ENCODE measurements around the gene ANKRD28.

The ANKRD28 gene

GRCh38 chr3:15769256-15769915 is 28.4 kb downstream of the ANKRD28 start:
- Histone ChIP-seq H3K27me3 (ENCODE audit: insufficient read depth, low read depth) (no peaks in the 10 kb centered on the region), H3K27ac (no peak overlapping the region), H4K20me1 (ENCODE audit: insufficient read depth) (no peaks in the 10 kb centered on the region), H3K79me2 (ENCODE audit: insufficient read depth, low read depth) (no peaks in the 10 kb centered on the region), H3K4me2 (no peak overlapping the region), H3K4me3 (IDR thresholded peaks at IDR 0.05; ENCODE audit: insufficient read depth, low read depth, low read length) (no peak overlapping the region), H3K36me3 (ENCODE audit: insufficient read depth) (no peaks in the 10 kb centered on the region), H2AFZ (ENCODE audit: low read depth) (no peak overlapping the region), H3K9ac (no peak overlapping the region), H3K4me1 (ENCODE audit: low read depth, poor library complexity, severe bottlenecking) (peaks cover 15% of the 10 kb centered on the region)
- TF ChIP-seq CTCF (conservative IDR thresholded peaks at IDR 0.05; ENCODE audit: low read depth, low read length): no peak

GRCh38 chr3:15768421-15769255 is 29.1 kb downstream of the ANKRD28 start:
- TF ChIP-seq CTCF (conservative IDR thresholded peaks at IDR 0.05; ENCODE audit: low read depth, low read length): no peak
- Histone ChIP-seq H3K36me3 (ENCODE audit: insufficient read depth) (no peaks in the 10 kb centered on the region), H3K4me2 (no peak overlapping the region), H3K4me1 (ENCODE audit: low read depth, poor library complexity, severe bottlenecking) (peaks cover 15% of the 10 kb centered on the region), H3K79me2 (ENCODE audit: insufficient read depth, low read depth) (no peaks in the 10 kb centered on the region), H3K9ac (no peak overlapping the region), H3K27ac (no peak overlapping the region), H3K4me3 (IDR thresholded peaks at IDR 0.05; ENCODE audit: insufficient read depth, low read depth, low read length) (no peak overlapping the region), H2AFZ (ENCODE audit: low read depth) (no peak overlapping the region), H3K27me3 (ENCODE audit: insufficient read depth, low read depth) (no peaks in the 10 kb centered on the region), H4K20me1 (ENCODE audit: insufficient read depth) (no peaks in the 10 kb centered on the region)

GRCh38 chr3:15766406-15766805 is 31.4 kb downstream of the ANKRD28 start:
- no peaks in the 10 kb centered on the region for H4K20me1 ChIP-seq (ENCODE audit: insufficient read depth)
- no peaks in the 10 kb centered on the region for H3K27me3 ChIP-seq (ENCODE audit: insufficient read depth, low read depth)
- no peak overlapping the region for H3K9ac ChIP-seq
- H2AFZ ChIP-seq (ENCODE audit: low read depth): no peak overlapping the region
- H3K36me3 ChIP-seq (ENCODE audit: insufficient read depth): no peaks in the 10 kb centered on the region
- TF ChIP-seq CTCF (conservative IDR thresholded peaks at IDR 0.05; ENCODE audit: low read depth, low read length): no peak
- peaks cover 15% of the 10 kb centered on the region for H3K4me1 ChIP-seq (ENCODE audit: low read depth, poor library complexity, severe bottlenecking)
- no peak overlapping the region for H3K4me3 ChIP-seq (IDR thresholded peaks at IDR 0.05; ENCODE audit: insufficient read depth, low read depth, low read length)
- H3K4me2 ChIP-seq: no peak overlapping the region
- no peaks in the 10 kb centered on the region for H3K79me2 ChIP-seq (ENCODE audit: insufficient read depth, low read depth)
- no peak overlapping the region for H3K27ac ChIP-seq

- H3K79me2 ChIP-seq (ENCODE audit: insufficient read depth, low read depth): no peaks in the 10 kb centered on the region
- no peak overlapping the region for H3K27ac ChIP-seq
- no peaks in the 10 kb centered on the region for H3K27me3 ChIP-seq (ENCODE audit: insufficient read depth, low read depth)
- H3K4me1 ChIP-seq (ENCODE audit: low read depth, poor library complexity, severe bottlenecking): no peaks in the 10 kb centered on the region
- no peak overlapping the region for H3K4me3 ChIP-seq (IDR thresholded peaks at IDR 0.05; ENCODE audit: insufficient read depth, low read depth, low read length)
- no peak overlapping the region for H3K4me2 ChIP-seq
- TF ChIP-seq CTCF (conservative IDR thresholded peaks at IDR 0.05; ENCODE audit: low read depth, low read length): no peak
- no peak overlapping the region for H3K9ac ChIP-seq
- H2AFZ ChIP-seq (ENCODE audit: low read depth): no peak overlapping the region
- H4K20me1 ChIP-seq (ENCODE audit: insufficient read depth): no peaks in the 10 kb centered on the region
- no peaks in the 10 kb centered on the region for H3K36me3 ChIP-seq (ENCODE audit: insufficient read depth)
These were observed 39.5 kb downstream of the ANKRD28 start for GRCh38 chr3:15758295-15758694.
